BJ (cell line): Measurements from ENCODE around the gene PCK2. TPM values are rescaled to one million over a fixed set of nuclear protein-coding genes. Genes with fewer than 3 reads are reported as not detected.

ENCODE experiments used
- CTCF ChIA-PET: fragments of 350-600 bp; formaldehyde crosslinking; extraction: SDS; loops from one replicate; lab custom pipeline; 2021; ENCODE audit warnings: antibody characterized with exemption, inconsistent platforms; lab: Yijun Ruan, JAX
- POLR2A ChIA-PET: fragments of 300-600 bp; sonication (Branson Sonifier 250); formaldehyde crosslinking; extraction: SDS; loops from one replicate; lab custom pipeline; 2021; ENCODE audit warnings: antibody characterized with exemption; lab: Charles Lee
- DNase-seq: peaks from one replicate; pipeline ENCODE4 v3.0.0-alpha.2; 2011; ENCODE audit warnings: low read depth
- H3K27me3 ChIP-seq: 2 replicates; pipeline ENCODE4 v1.6.0; 2011; ENCODE audit warnings: low read length; ENCODE audit not compliant: control insufficient read depth, insufficient read depth
- H3K36me3 ChIP-seq: 2 replicates; pipeline ENCODE4 v1.5.1; 2011; ENCODE audit warnings: low read length; ENCODE audit not compliant: control insufficient read depth, insufficient read depth
- H3K4me3 ChIP-seq: 2 replicates; pipeline ENCODE4 v1.5.1; 2011; ENCODE audit warnings: low read depth, mild to moderate bottlenecking, control low read depth, low read length
- polyA plus RNA-seq: library from polyadenylated mRNA; depleted of rRNA; stranded (reverse); fragments of >200 nt; gene quantifications from 2 replicates; pipeline ENCODE4 v1.2.3, GENCODE V29; 2011
- TF ChIP-seq, protein P1 (sequence below): IDR thresholded peaks from 2 replicates; pipeline ENCODE4 v1.5.1; 2011; ENCODE audit warnings: low read depth, mild to moderate bottlenecking, control low read depth, inconsistent platforms, low read length, moderate library complexity; ENCODE audit not compliant: insufficient read depth

PCK2 gene
- polyA plus RNA-seq, 1 experiment, result 227 TPM

DNA sequence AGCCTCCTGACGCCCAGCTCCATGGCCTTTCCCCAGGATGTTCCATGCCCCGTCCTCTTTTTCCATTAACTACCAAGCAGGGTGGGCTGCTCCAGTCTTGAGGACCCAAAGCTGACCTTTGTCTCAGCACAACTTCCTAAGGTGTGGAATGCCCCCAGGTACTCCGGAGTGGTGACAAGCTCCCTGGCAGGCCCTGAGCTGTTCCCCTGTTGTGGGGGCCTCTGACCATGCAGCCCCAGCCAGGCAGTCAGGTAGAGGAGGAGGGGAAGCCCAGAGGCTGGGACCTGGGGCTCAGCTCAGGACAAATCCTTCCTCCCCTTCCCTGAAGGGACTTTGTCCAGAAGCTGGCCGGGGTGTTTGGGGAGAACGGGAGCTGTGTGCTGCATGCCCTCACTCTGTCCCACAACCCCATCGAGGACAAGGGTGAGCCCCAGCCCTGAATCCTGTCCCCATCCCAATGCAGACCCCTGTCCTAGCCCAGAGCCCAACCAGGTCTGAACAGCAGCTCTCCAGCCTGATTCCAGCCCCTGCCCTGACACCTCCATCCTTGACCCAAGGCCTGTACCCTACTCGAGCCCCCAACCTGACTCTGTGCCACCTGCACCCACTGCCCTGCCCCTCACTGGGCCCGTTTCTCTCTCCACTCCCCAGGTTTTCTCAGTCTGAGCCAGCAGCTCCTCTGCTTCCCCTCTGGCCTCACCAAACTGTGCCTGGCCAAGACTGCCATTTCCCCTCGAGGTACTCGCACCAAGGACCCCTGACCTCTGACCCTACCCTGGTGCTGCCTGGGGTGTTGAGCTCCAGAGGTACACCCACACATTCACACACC lies 37.9 kb upstream of the PCK2 start:
- no peak for DNase-seq
- H3K36me3 ChIP-seq, result no peaks in the 10 kb centered on the region
- CTCF ChIA-PET, result interaction anchor here (0.9 to 10.8 kb wide), 9 partner anchors 25 to 252 kb away, joined by 3 to 200 read pairs (median 6); partner anchors contain the start of genes CIDEB, DHRS1, NOP9 and PCK2
- POLR2A ChIA-PET, result no interaction called here
- no peak overlapping the region for H3K4me3 ChIP-seq
- peaks cover 10% of the 10 kb centered on the region for H3K27me3 ChIP-seq
- TF ChIP-seq, protein P1, sequence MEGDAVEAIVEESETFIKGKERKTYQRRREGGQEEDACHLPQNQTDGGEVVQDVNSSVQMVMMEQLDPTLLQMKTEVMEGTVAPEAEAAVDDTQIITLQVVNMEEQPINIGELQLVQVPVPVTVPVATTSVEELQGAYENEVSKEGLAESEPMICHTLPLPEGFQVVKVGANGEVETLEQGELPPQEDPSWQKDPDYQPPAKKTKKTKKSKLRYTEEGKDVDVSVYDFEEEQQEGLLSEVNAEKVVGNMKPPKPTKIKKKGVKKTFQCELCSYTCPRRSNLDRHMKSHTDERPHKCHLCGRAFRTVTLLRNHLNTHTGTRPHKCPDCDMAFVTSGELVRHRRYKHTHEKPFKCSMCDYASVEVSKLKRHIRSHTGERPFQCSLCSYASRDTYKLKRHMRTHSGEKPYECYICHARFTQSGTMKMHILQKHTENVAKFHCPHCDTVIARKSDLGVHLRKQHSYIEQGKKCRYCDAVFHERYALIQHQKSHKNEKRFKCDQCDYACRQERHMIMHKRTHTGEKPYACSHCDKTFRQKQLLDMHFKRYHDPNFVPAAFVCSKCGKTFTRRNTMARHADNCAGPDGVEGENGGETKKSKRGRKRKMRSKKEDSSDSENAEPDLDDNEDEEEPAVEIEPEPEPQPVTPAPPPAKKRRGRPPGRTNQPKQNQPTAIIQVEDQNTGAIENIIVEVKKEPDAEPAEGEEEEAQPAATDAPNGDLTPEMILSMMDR, result no peak

DNA sequence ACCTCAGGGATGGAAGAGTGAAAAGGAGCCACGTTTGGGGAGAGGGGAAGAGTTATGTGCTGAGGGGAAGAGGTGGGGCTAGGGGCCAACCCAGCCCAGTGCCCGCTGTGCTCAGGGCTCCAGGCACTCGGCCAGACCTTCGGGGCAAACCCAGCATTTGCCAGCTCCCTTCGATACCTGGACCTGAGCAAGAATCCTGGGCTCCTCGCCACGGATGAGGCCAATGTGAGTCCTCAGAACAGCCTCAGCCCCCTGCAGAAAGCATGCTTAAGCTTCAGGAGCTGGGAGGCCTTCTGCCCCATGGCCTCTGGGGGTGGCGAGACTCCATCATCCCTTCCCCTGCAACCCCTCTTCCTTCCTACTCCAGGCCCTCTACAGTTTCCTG lies 37.3 kb upstream of the PCK2 start:
- CTCF ChIA-PET, result interaction anchor here (0.9 to 10.8 kb wide), 11 partner anchors 12 to 252 kb away, joined by 4 to 200 read pairs (median 11); partner anchors contain the start of genes CIDEB, CPNE6, DHRS1 and NOP9
- POLR2A ChIA-PET, result no interaction called here
- H3K27me3 ChIP-seq, result peaks cover 10% of the 10 kb centered on the region

GRCh38 chr14:24057271-24057670 lies 36.8 kb upstream of the PCK2 start:
- DNase-seq, result no peak
- no peak overlapping the region for H3K4me3 ChIP-seq
- TF ChIP-seq, protein P1, result no peak
- ChIA-PET CTCF (interaction anchor here (0.9 to 10.8 kb wide), 21 partner anchors 12 to 251 kb away, joined by 3 to 200 read pairs (median 7); partner anchors contain the start of genes CIDEB, CPNE6, DCAF11 and DHRS1), POLR2A (no interaction called here)
- H3K36me3 ChIP-seq, result no peaks in the 10 kb centered on the region
- peaks cover 10% of the 10 kb centered on the region for H3K27me3 ChIP-seq

More for the DNA sequence above, 37.3 kb upstream of the PCK2 start:
- Histone ChIP-seq H3K4me3 (no peak overlapping the region), H3K36me3 (no peaks in the 10 kb centered on the region)
- no peak for DNase-seq
- TF ChIP-seq, protein P1, result no peak

- no peak overlapping the region for H3K4me3 ChIP-seq
- ChIA-PET POLR2A (interaction anchor here (0.6 kb wide), 1 partner anchor 49 kb away, joined by 3 read pairs; no protein-coding TSS in a partner anchor), CTCF (interaction anchor here (0.8 to 10.8 kb wide), 31 partner anchors 8 to 251 kb away, joined by 3 to 200 read pairs (median 6); partner anchors contain the start of genes CIDEB, CPNE6, DCAF11 and DHRS1)
- no peaks in the 10 kb centered on the region for H3K36me3 ChIP-seq
- H3K27me3 ChIP-seq, result peaks cover 10% of the 10 kb centered on the region
- DNase-seq, result no peak
- TF ChIP-seq, protein P1, result no peak
Observed at GRCh38 chr14:24057867-24058259, 36.2 kb upstream of the PCK2 start.
